Measurements from ENCODE around the gene PRM1. TPM values are rescaled to one million over a fixed set of nuclear protein-coding genes. Genes with fewer than 3 reads are reported as not detected.

The PRM1 gene
- total and polyA plus RNA-seq, 2 of the 13 experiments (the other 11 are each of a cell fraction or from before 2014, with no cell fraction given): not detected

GRCh38 chr16:11251525-11252481 is 29.3 kb downstream of the PRM1 start (continued):
- TF ChIP-seq PRMT3 (CRISPR knock-in tag; IDR thresholded peaks at IDR 0.05; ENCODE audit: borderline replicate concordance, low read depth) (no peak), ZNF264 (CRISPR knock-in tag; IDR thresholded peaks at IDR 0.05) (no peak), MAX (IDR thresholded peaks at IDR 0.05) (peak; percentile 20; the same call in 1 of the 2 replicates), PAF1 (CRISPR knock-in tag; IDR thresholded peaks at IDR 0.05) (peak; percentile 83; the same call in 1 of the 2 replicates), ZBTB14 (CRISPR knock-in tag; IDR thresholded peaks at IDR 0.05) (no peak), ZSCAN30 (CRISPR knock-in tag; IDR thresholded peaks at IDR 0.05) (0 out of 2 replicates have a peak, but pooled peaks have one; percentile 35), KDM1A (CRISPR knock-in tag; IDR thresholded peaks at IDR 0.05) (0 out of 2 replicates have a peak, but pooled peaks have one; percentile 11), FUBP1 (CRISPR knock-in tag; IDR thresholded peaks at IDR 0.05; ENCODE audit: borderline replicate concordance) (0 out of 2 replicates have a peak, but pooled peaks have one; percentile 12), SNAI1 (CRISPR knock-in tag; IDR thresholded peaks at IDR 0.05; ENCODE audit: borderline replicate concordance) (no peak), PHF21A (CRISPR knock-in tag; IDR thresholded peaks at IDR 0.05) (0 out of 2 replicates have a peak, but pooled peaks have one; percentile 38), ZFP90 (CRISPR knock-in tag; IDR thresholded peaks at IDR 0.05; ENCODE audit: borderline replicate concordance) (no peak), ZNF687 (CRISPR knock-in tag; IDR thresholded peaks at IDR 0.05) (peak; percentile 62), NBN (conservative IDR thresholded peaks at IDR 0.05) (no peak), ZNF501 (CRISPR knock-in tag; IDR thresholded peaks at IDR 0.05) (peak; percentile 51; the same call in 1 of the 2 replicates), ZC3H13 (CRISPR knock-in tag; IDR thresholded peaks at IDR 0.05) (peak; percentile 95; the same call in 1 of the 2 replicates), CBX1 (IDR thresholded peaks at IDR 0.05; ENCODE audit: low read depth) (no peak), PLRG1 (conservative IDR thresholded peaks at IDR 0.05) (no peak), FOXA3 (CRISPR knock-in tag; IDR thresholded peaks at IDR 0.05) (0 out of 2 replicates have a peak, but pooled peaks have one; percentile 14), MIER3 (CRISPR knock-in tag; IDR thresholded peaks at IDR 0.05; ENCODE audit: borderline replicate concordance) (no peak)
